Sigmoid colon (tissue), 4 donors: ENCODE measurements around the gene RAF1.

ENCODE experiments used
- CTCF ChIP-seq, 4 experiments: fragments of 450-650 bp in 3 of 4; fragments of 200-600 bp in 1 of 4; IDR thresholded peaks; one replicate each; pipeline ENCODE4 v1.5.1; 2016 to 2019; ENCODE audit warnings: antibody characterized with exemption in 4 of 4, mild to moderate bottlenecking in 3 of 4, moderate library complexity in 2 of 4
- EP300 ChIP-seq, 4 donors: sonication (generic); formaldehyde crosslinking; IDR thresholded peaks; one replicate each; pipeline ENCODE4 v1.6.1; 2017; ENCODE audit warnings: antibody characterized with exemption in 4 of 4

GRCh38 chr3:12662593-12663400, 1.1 kb downstream of the RAF1 start:
- TF ChIP-seq CTCF (IDR thresholded peaks at IDR 0.05) (no peak), EP300 (IDR thresholded peaks at IDR 0.05) (no peak)
